Measurements from ENCODE around the gene TBCC.

GRCh38 chr6:42781796-42782688, 36.1 kb upstream of the TBCC start, which contains the start of gene BICRAL:
- TF ChIP-seq CTCF (IDR thresholded peaks at IDR 0.05) (no peak), POLR2A (IDR thresholded peaks at IDR 0.05) (no peak), EP300 (IDR thresholded peaks at IDR 0.05) (no peak)
